IMR-90 (cell line): ENCODE results near the gene IZUMO2. TPM values are rescaled to one million over a fixed set of nuclear protein-coding genes. Genes with fewer than 3 reads are reported as not detected.
"Not testable (repeated sequence)": the region's sequence is repeated elsewhere in the genome, so short reads cannot be mapped to it uniquely, and the experiment has no call there.

ENCODE experiments used
- ATAC-seq: fragments of 200-7000 bp; cut with Tn5 transposase; 2 replicates; pipeline ENCODE4 v1.9.1; 2020; ENCODE audit warnings: low read depth, mild to moderate bottlenecking, moderate library complexity
- BruUV-seq: library from RNA; stranded (reverse); fragments of 400-500 nt; replicated peaks from 2 replicates; lab custom pipeline; 2021; lab: Mats Ljungman, UMichigan
- CTCF ChIA-PET: fragments of 300-600 bp; formaldehyde crosslinking; extraction: SDS; loops from one replicate; lab custom pipeline; 2021; ENCODE audit warnings: antibody characterized with exemption; lab: Yijun Ruan, JAX
- POLR2A ChIA-PET: fragments of 300-600 bp; sonication (Branson Sonifier 250); formaldehyde crosslinking; loops from one replicate; lab custom pipeline; 2022; ENCODE audit warnings: antibody characterized with exemption; ENCODE audit not compliant: unreplicated experiment; lab: Charles Lee
- DNase-seq: peaks from one replicate; pipeline ENCODE4 v3.0.0; 2013
- H2AFZ ChIP-seq: replicated peaks from 2 replicates; pipeline ENCODE3; 2013; ENCODE audit warnings: low read length, mild to moderate bottlenecking; ENCODE audit not compliant: poor library complexity
- H2AK5ac ChIP-seq: 2 replicates; pipeline ENCODE4 v1.6.1; 2013; ENCODE audit warnings: low read depth, low read length, inconsistent platforms
- H2AK9ac ChIP-seq: replicated peaks from 2 replicates; pipeline ENCODE3; 2013; ENCODE audit warnings: mild to moderate bottlenecking, low read depth, low read length, moderate library complexity; ENCODE audit not compliant: poor library complexity
- H2BK120ac ChIP-seq: 2 replicates; pipeline ENCODE4 v1.6.1; 2013; ENCODE audit warnings: low read depth, low read length, inconsistent platforms
- H2BK15ac ChIP-seq: 3 replicates; pipeline ENCODE4 v1.6.1; 2013; ENCODE audit warnings: low read depth, low read length, inconsistent platforms
- H2BK20ac ChIP-seq: 2 replicates; pipeline ENCODE4 v1.6.1; 2013; ENCODE audit warnings: low read depth, mild to moderate bottlenecking, inconsistent platforms, low read length, moderate library complexity
- H2BK5ac ChIP-seq: 2 replicates; pipeline ENCODE4 v1.6.1; 2013; ENCODE audit warnings: mild to moderate bottlenecking, low read depth, low read length, inconsistent platforms; ENCODE audit not compliant: poor library complexity, severe bottlenecking
- H3K14ac ChIP-seq: replicated peaks from 2 replicates; pipeline ENCODE4 v1.6.1; 2013; ENCODE audit warnings: low read depth, low read length, inconsistent platforms
- H3K18ac ChIP-seq: 2 replicates; pipeline ENCODE4 v1.6.1; 2013; ENCODE audit warnings: low read depth, low read length, control low read depth
- H3K23ac ChIP-seq: 2 replicates; pipeline ENCODE4 v1.6.1; 2013; ENCODE audit warnings: low read depth, low read length, inconsistent platforms
- H3K27ac ChIP-seq: 2 replicates; pipeline ENCODE4 v1.5.1; 2013; ENCODE audit warnings: mild to moderate bottlenecking, control low read depth, low read length; ENCODE audit not compliant: insufficient read depth
- H3K27me3 ChIP-seq: 2 replicates; pipeline ENCODE4 v1.6.1; 2013; ENCODE audit warnings: low read length; ENCODE audit not compliant: control insufficient read depth, insufficient read depth
- H3K36me3 ChIP-seq: 2 replicates; pipeline ENCODE4 v1.6.1; 2013; ENCODE audit warnings: low read length, mixed read lengths; ENCODE audit not compliant: control insufficient read depth, insufficient read depth
- H3K4ac ChIP-seq: 2 replicates; pipeline ENCODE4 v1.6.1; 2013; ENCODE audit warnings: low read depth, low read length, inconsistent platforms
- H3K4me1 ChIP-seq: 2 replicates; pipeline ENCODE4 v1.6.1; 2013; ENCODE audit warnings: low read length, mixed read lengths; ENCODE audit not compliant: control insufficient read depth, insufficient read depth
- H3K4me2 ChIP-seq: 2 replicates; pipeline ENCODE4 v1.6.1; 2013; ENCODE audit warnings: low read depth, mild to moderate bottlenecking, control low read depth, low read length, moderate library complexity
- H3K4me3 ChIP-seq: 2 replicates; pipeline ENCODE4 v1.5.1; 2013; ENCODE audit warnings: low read depth, mild to moderate bottlenecking, control low read depth, low read length, moderate library complexity; ENCODE audit not compliant: insufficient read depth
- H3K56ac ChIP-seq: 2 replicates; pipeline ENCODE4 v1.6.1; 2013; ENCODE audit warnings: low read length, inconsistent platforms; ENCODE audit not compliant: insufficient read depth; ENCODE audit errors: extremely low read depth
- H3K79me1 ChIP-seq, 2 experiments: 2 replicates each; pipeline ENCODE4 v1.6.1; 2013; ENCODE audit warnings: low read length in 2 of 2, inconsistent platforms in 1 of 2, low read depth in 1 of 2
- H3K9ac ChIP-seq: 2 replicates; pipeline ENCODE4 v1.6.1; 2013; ENCODE audit warnings: low read depth, low read length, control low read depth
- H3K9me1 ChIP-seq: 2 replicates; pipeline ENCODE4 v1.6.1; 2013; ENCODE audit warnings: low read length, inconsistent platforms; ENCODE audit not compliant: insufficient read depth
- H3K9me3 ChIP-seq: 2 replicates; pipeline ENCODE4 v1.6.1; 2013; ENCODE audit warnings: low read length; ENCODE audit not compliant: control insufficient read depth, insufficient read depth
- H4K20me1 ChIP-seq: 2 replicates; pipeline ENCODE4 v1.6.1; 2013; ENCODE audit warnings: low read length, inconsistent platforms; ENCODE audit not compliant: insufficient read depth
- H4K5ac ChIP-seq: 2 replicates; pipeline ENCODE4 v1.6.1; 2013; ENCODE audit warnings: mild to moderate bottlenecking, low read depth, low read length, control low read depth
- H4K8ac ChIP-seq, 2 experiments: 2 replicates each; pipeline ENCODE4 v1.6.1; 2013; ENCODE audit warnings: low read depth in 2 of 2, low read length in 2 of 2, control low read depth in 1 of 2, inconsistent platforms in 1 of 2
- H4K91ac ChIP-seq: 2 replicates; pipeline ENCODE4 v1.6.1; 2013; ENCODE audit warnings: low read depth, low read length, inconsistent platforms; ENCODE audit not compliant: insufficient read depth
- WGBS, 2 experiments: methylation state at CpG; one replicate each; pipeline versions ENCODE4 v1.1.5 to v1.1.7; 2013; ENCODE audit warnings: missing lambda C conversion rate in 2 of 2; ENCODE audit not compliant: insufficient read length in 1 of 2; ENCODE audit errors: extremely low coverage in 2 of 2; 5-methylcytosine and 5-hydroxymethylcytosine counted together
- dilution Hi-C: fragments of 300-500 bp; cut with HindIII; formaldehyde crosslinking; loops from one replicate; pipeline ENCODE4 v1.14.3; 2018; ENCODE audit warnings: low sequenced_read_pairs; ENCODE audit not compliant: unreplicated experiment
- in situ Hi-C: fragments of 300-500 bp; cut with MboI; formaldehyde crosslinking; loops from 3 replicates; pipeline ENCODE4 v1.14.3; 2019; ENCODE audit warnings: low sequenced_read_pairs, inconsistent platforms, mixed read lengths
- intact Hi-C: fragments of 100-400 bp; cut with micrococcal nuclease; formaldehyde crosslinking; loops from 2 replicates; pipeline ENCODE4 v1.10.0; 2022
- polyA plus RNA-seq, 3 experiments: library from polyadenylated mRNA; depleted of rRNA; stranded (reverse); fragments of >200 nt; gene quantifications; 2 replicates each; pipeline ENCODE4 v1.2.3, GENCODE V29; 2012; ENCODE audit warnings: low replicate concordance in 1 of 3
- total RNA-seq: library from RNA; depleted of rRNA; stranded (reverse); fragments of >200 nt; gene quantifications from 2 replicates; pipeline ENCODE4 v1.2.3, GENCODE V29; 2012

The IZUMO2 gene
- total and polyA plus RNA-seq, 2 of the 4 experiments (the other 2 are of a cell fraction) = not detected

DNA sequence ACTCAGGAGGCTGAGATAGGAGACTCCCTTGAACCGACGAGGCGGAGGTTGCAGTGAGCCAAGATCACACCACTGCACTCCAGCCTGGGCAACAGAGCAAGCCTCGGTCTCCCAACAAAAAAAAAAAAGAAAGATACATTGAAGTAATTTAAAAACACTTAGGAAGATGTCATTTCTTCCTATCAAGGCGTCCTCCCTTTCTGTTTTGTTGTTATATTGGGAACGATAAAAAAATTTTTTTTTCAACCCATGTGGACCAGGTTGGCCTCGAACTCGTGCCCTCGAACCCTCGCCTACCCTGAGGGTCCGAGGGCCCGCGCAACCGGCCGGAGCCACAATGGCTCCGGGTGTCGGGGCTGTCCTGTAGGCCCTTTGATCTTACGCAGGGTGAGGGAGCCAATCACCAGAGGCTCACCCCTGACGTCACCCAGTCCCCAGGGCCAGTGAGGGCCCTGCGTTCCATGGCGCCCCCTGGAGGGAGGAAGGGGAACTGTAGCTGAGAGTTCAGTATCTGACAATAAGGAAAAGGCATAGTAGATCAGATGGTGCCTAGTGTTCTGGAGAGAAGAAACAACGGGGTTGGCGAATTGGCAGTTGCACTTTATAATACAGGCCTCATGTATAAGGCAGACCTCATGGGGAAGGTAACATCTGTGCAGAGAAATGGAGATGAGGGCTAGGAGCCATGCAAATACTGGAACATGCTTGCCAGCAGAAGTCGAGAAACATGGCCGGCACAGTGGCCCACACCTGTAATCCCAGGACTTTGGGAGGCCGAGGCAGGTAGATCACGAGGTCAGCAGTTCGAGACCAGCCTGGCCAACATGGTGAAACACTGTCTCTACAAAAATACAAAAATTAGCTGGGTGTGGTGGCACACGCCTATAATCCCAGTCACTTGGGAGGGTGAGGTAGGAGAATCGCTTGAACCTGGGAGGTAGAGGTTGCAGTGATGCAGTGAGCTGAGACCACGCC is 29.3 kb downstream of the IZUMO2 start:
- H3K56ac ChIP-seq, in situ Hi-C loops, H3K4me3 ChIP-seq, H2AK9ac ChIP-seq, H4K5ac ChIP-seq, H3K23ac ChIP-seq, H3K4me2 ChIP-seq, H3K9me3 ChIP-seq, H2AFZ ChIP-seq, H3K14ac ChIP-seq, H3K79me1 ChIP-seq, H3K18ac ChIP-seq, H4K91ac ChIP-seq, H3K4ac ChIP-seq, ATAC-seq, H2BK5ac ChIP-seq, H2BK20ac ChIP-seq, H4K8ac ChIP-seq, H3K4me1 ChIP-seq, H3K9me1 ChIP-seq, intact Hi-C loops, H2AK5ac ChIP-seq, H2BK120ac ChIP-seq, H2BK15ac ChIP-seq, H3K27me3 ChIP-seq, CTCF ChIA-PET, BruUV-seq, H3K27ac ChIP-seq, POLR2A ChIA-PET, DNase-seq, H3K9ac ChIP-seq, dilution Hi-C loops, H4K20me1 ChIP-seq, H3K36me3 ChIP-seq: not testable (repeated sequence)
- WGBS, 2 experiments = no CpG with 5 or more reads among the region's 31 CpGs

GRCh38 chr19:50104012-50104411 is 59.1 kb downstream of the IZUMO2 start:
- H3K4me2 ChIP-seq, H2BK5ac ChIP-seq, H3K14ac ChIP-seq, intact Hi-C loops, H3K9ac ChIP-seq, H3K4ac ChIP-seq, H3K9me3 ChIP-seq, CTCF ChIA-PET, H4K91ac ChIP-seq, H3K9me1 ChIP-seq, H4K20me1 ChIP-seq, DNase-seq, H3K36me3 ChIP-seq, H2AK9ac ChIP-seq, H3K18ac ChIP-seq, H4K8ac ChIP-seq, H4K5ac ChIP-seq, H3K27me3 ChIP-seq, ATAC-seq, H2BK120ac ChIP-seq, H3K79me1 ChIP-seq, BruUV-seq, in situ Hi-C loops, H2BK20ac ChIP-seq, H3K27ac ChIP-seq, H2BK15ac ChIP-seq, H3K56ac ChIP-seq, H3K23ac ChIP-seq, dilution Hi-C loops, POLR2A ChIA-PET, H2AFZ ChIP-seq, H2AK5ac ChIP-seq, H3K4me3 ChIP-seq, H3K4me1 ChIP-seq: not testable (repeated sequence)
- no CpG with 5 or more reads among the region's 13 CpGs for WGBS, 2 experiments
